IMR-90 (cell line): ENCODE data around the gene KCTD13. TPM values are rescaled to one million over a fixed set of nuclear protein-coding genes. Genes with fewer than 3 reads are reported as not detected.

ENCODE experiments used
- ATAC-seq: fragments of 200-7000 bp; cut with Tn5 transposase; 2 replicates; pipeline ENCODE4 v1.9.1; 2020; ENCODE audit warnings: low read depth, mild to moderate bottlenecking, moderate library complexity
- BruUV-seq: library from RNA; stranded (reverse); fragments of 400-500 nt; replicated peaks from 2 replicates; lab custom pipeline; 2021; lab: Mats Ljungman, UMichigan
- CTCF ChIA-PET: fragments of 300-600 bp; formaldehyde crosslinking; extraction: SDS; loops from one replicate; lab custom pipeline; 2021; ENCODE audit warnings: antibody characterized with exemption; lab: Yijun Ruan, JAX
- POLR2A ChIA-PET: fragments of 300-600 bp; sonication (Branson Sonifier 250); formaldehyde crosslinking; loops from one replicate; lab custom pipeline; 2022; ENCODE audit warnings: antibody characterized with exemption; ENCODE audit not compliant: unreplicated experiment; lab: Charles Lee
- DNase-seq: peaks from one replicate; pipeline ENCODE4 v3.0.0; 2013
- H2AFZ ChIP-seq: replicated peaks from 2 replicates; pipeline ENCODE3; 2013; ENCODE audit warnings: low read length, mild to moderate bottlenecking; ENCODE audit not compliant: poor library complexity
- H2AK5ac ChIP-seq: 2 replicates; pipeline ENCODE4 v1.6.1; 2013; ENCODE audit warnings: low read depth, low read length, inconsistent platforms
- H2AK9ac ChIP-seq: replicated peaks from 2 replicates; pipeline ENCODE3; 2013; ENCODE audit warnings: mild to moderate bottlenecking, low read depth, low read length, moderate library complexity; ENCODE audit not compliant: poor library complexity
- H2BK120ac ChIP-seq: 2 replicates; pipeline ENCODE4 v1.6.1; 2013; ENCODE audit warnings: low read depth, low read length, inconsistent platforms
- H2BK15ac ChIP-seq: 3 replicates; pipeline ENCODE4 v1.6.1; 2013; ENCODE audit warnings: low read depth, low read length, inconsistent platforms
- H2BK20ac ChIP-seq: 2 replicates; pipeline ENCODE4 v1.6.1; 2013; ENCODE audit warnings: low read depth, mild to moderate bottlenecking, inconsistent platforms, low read length, moderate library complexity
- H2BK5ac ChIP-seq: 2 replicates; pipeline ENCODE4 v1.6.1; 2013; ENCODE audit warnings: mild to moderate bottlenecking, low read depth, low read length, inconsistent platforms; ENCODE audit not compliant: poor library complexity, severe bottlenecking
- H3K14ac ChIP-seq: replicated peaks from 2 replicates; pipeline ENCODE4 v1.6.1; 2013; ENCODE audit warnings: low read depth, low read length, inconsistent platforms
- H3K18ac ChIP-seq: 2 replicates; pipeline ENCODE4 v1.6.1; 2013; ENCODE audit warnings: low read depth, low read length, control low read depth
- H3K23ac ChIP-seq: 2 replicates; pipeline ENCODE4 v1.6.1; 2013; ENCODE audit warnings: low read depth, low read length, inconsistent platforms
- H3K27ac ChIP-seq: 2 replicates; pipeline ENCODE4 v1.5.1; 2013; ENCODE audit warnings: mild to moderate bottlenecking, control low read depth, low read length; ENCODE audit not compliant: insufficient read depth
- H3K27me3 ChIP-seq: 2 replicates; pipeline ENCODE4 v1.6.1; 2013; ENCODE audit warnings: low read length; ENCODE audit not compliant: control insufficient read depth, insufficient read depth
- H3K36me3 ChIP-seq: 2 replicates; pipeline ENCODE4 v1.6.1; 2013; ENCODE audit warnings: low read length, mixed read lengths; ENCODE audit not compliant: control insufficient read depth, insufficient read depth
- H3K4ac ChIP-seq: 2 replicates; pipeline ENCODE4 v1.6.1; 2013; ENCODE audit warnings: low read depth, low read length, inconsistent platforms
- H3K4me1 ChIP-seq: 2 replicates; pipeline ENCODE4 v1.6.1; 2013; ENCODE audit warnings: low read length, mixed read lengths; ENCODE audit not compliant: control insufficient read depth, insufficient read depth
- H3K4me2 ChIP-seq: 2 replicates; pipeline ENCODE4 v1.6.1; 2013; ENCODE audit warnings: low read depth, mild to moderate bottlenecking, control low read depth, low read length, moderate library complexity
- H3K4me3 ChIP-seq: 2 replicates; pipeline ENCODE4 v1.5.1; 2013; ENCODE audit warnings: low read depth, mild to moderate bottlenecking, control low read depth, low read length, moderate library complexity; ENCODE audit not compliant: insufficient read depth
- H3K56ac ChIP-seq: 2 replicates; pipeline ENCODE4 v1.6.1; 2013; ENCODE audit warnings: low read length, inconsistent platforms; ENCODE audit not compliant: insufficient read depth; ENCODE audit errors: extremely low read depth
- H3K79me1 ChIP-seq, 2 experiments: 2 replicates each; pipeline ENCODE4 v1.6.1; 2013; ENCODE audit warnings: low read length in 2 of 2, inconsistent platforms in 1 of 2, low read depth in 1 of 2
- H3K9ac ChIP-seq: 2 replicates; pipeline ENCODE4 v1.6.1; 2013; ENCODE audit warnings: low read depth, low read length, control low read depth
- H3K9me1 ChIP-seq: 2 replicates; pipeline ENCODE4 v1.6.1; 2013; ENCODE audit warnings: low read length, inconsistent platforms; ENCODE audit not compliant: insufficient read depth
- H3K9me3 ChIP-seq: 2 replicates; pipeline ENCODE4 v1.6.1; 2013; ENCODE audit warnings: low read length; ENCODE audit not compliant: control insufficient read depth, insufficient read depth
- H4K20me1 ChIP-seq: 2 replicates; pipeline ENCODE4 v1.6.1; 2013; ENCODE audit warnings: low read length, inconsistent platforms; ENCODE audit not compliant: insufficient read depth
- H4K5ac ChIP-seq: 2 replicates; pipeline ENCODE4 v1.6.1; 2013; ENCODE audit warnings: mild to moderate bottlenecking, low read depth, low read length, control low read depth
- H4K8ac ChIP-seq, 2 experiments: 2 replicates each; pipeline ENCODE4 v1.6.1; 2013; ENCODE audit warnings: low read depth in 2 of 2, low read length in 2 of 2, control low read depth in 1 of 2, inconsistent platforms in 1 of 2
- H4K91ac ChIP-seq: 2 replicates; pipeline ENCODE4 v1.6.1; 2013; ENCODE audit warnings: low read depth, low read length, inconsistent platforms; ENCODE audit not compliant: insufficient read depth
- RCOR1 ChIP-seq: IDR thresholded peaks from 2 replicates; pipeline ENCODE4 v1.6.1; 2012; ENCODE audit warnings: mild to moderate bottlenecking, low read length, improper control_type of control experiment; ENCODE audit not compliant: insufficient replicate concordance
- WGBS, 2 experiments: methylation state at CpG; one replicate each; pipeline versions ENCODE4 v1.1.5 to v1.1.7; 2013; ENCODE audit warnings: missing lambda C conversion rate in 2 of 2; ENCODE audit not compliant: insufficient read length in 1 of 2; ENCODE audit errors: extremely low coverage in 2 of 2; 5-methylcytosine and 5-hydroxymethylcytosine counted together
- dilution Hi-C: fragments of 300-500 bp; cut with HindIII; formaldehyde crosslinking; loops from one replicate; pipeline ENCODE4 v1.14.3; 2018; ENCODE audit warnings: low sequenced_read_pairs; ENCODE audit not compliant: unreplicated experiment
- in situ Hi-C: fragments of 300-500 bp; cut with MboI; formaldehyde crosslinking; loops from 3 replicates; pipeline ENCODE4 v1.14.3; 2019; ENCODE audit warnings: low sequenced_read_pairs, inconsistent platforms, mixed read lengths
- intact Hi-C: fragments of 100-400 bp; cut with micrococcal nuclease; formaldehyde crosslinking; loops from 2 replicates; pipeline ENCODE4 v1.10.0; 2022
- polyA plus RNA-seq, 3 experiments: library from polyadenylated mRNA; depleted of rRNA; stranded (reverse); fragments of >200 nt; gene quantifications; 2 replicates each; pipeline ENCODE4 v1.2.3, GENCODE V29; 2012; ENCODE audit warnings: low replicate concordance in 1 of 3
- total RNA-seq: library from RNA; depleted of rRNA; stranded (reverse); fragments of >200 nt; gene quantifications from 2 replicates; pipeline ENCODE4 v1.2.3, GENCODE V29; 2012

The KCTD13 gene
- total and polyA plus RNA-seq, 2 of the 4 experiments (the other 2 are of a cell fraction): 4.1 to 20.7 TPM

GRCh38 chr16:29875206-29875605 is 50.8 kb downstream of the KCTD13 start:
- Histone ChIP-seq H3K56ac (no peak overlapping the region), H3K4me1 (no peaks in the 10 kb centered on the region), H4K8ac (no peak overlapping the region), H3K27me3 (peaks cover 18% of the 10 kb centered on the region), H3K14ac (no peak overlapping the region), H2AFZ (no peak overlapping the region), H3K9me1 (no peaks in the 10 kb centered on the region), H2BK15ac (no peak overlapping the region), H4K20me1 (peaks cover 3% of the 10 kb centered on the region; the same call in 1 of the 2 replicates), H2AK9ac (no peak overlapping the region), H3K27ac (no peak overlapping the region), H3K18ac (no peak overlapping the region), H3K9me3 (no peaks in the 10 kb centered on the region), H4K91ac (no peak overlapping the region), H3K79me1 (no peaks in the 10 kb centered on the region), H4K5ac (no peak overlapping the region), H3K4me2 (no peak overlapping the region), H3K23ac (no peak overlapping the region), H3K4ac (no peak overlapping the region), H2AK5ac (no peak overlapping the region), H3K9ac (no peak overlapping the region), H3K4me3 (no peak overlapping the region), H2BK120ac (no peak overlapping the region), H2BK20ac (no peak overlapping the region), H2BK5ac (no peak overlapping the region), H3K36me3 (no peaks in the 10 kb centered on the region)
- POLR2A ChIA-PET: no interaction called here
- in situ Hi-C loops (no loop called here), dilution Hi-C loops (no loop called here), intact Hi-C loops (no loop called here)
- CTCF ChIA-PET: interaction anchor here (0.7 kb wide), 1 partner anchor 32 kb away, joined by 3 read pairs; no protein-coding TSS in a partner anchor
- WGBS, 2 experiments: 92% methylated on average over 6 of the region's 6 CpGs; no CpG with 5 or more reads in 1 of the 2 experiments
- TF ChIP-seq RCOR1: no peak
- no TSS peak for BruUV-seq
- no peak for DNase-seq
- no peak for ATAC-seq
